Liver (tissue), 2 donors: Measurements from ENCODE around the gene BTNL9.

Experiments
- CTCF ChIP-seq: fragments of 150-350 bp; IDR thresholded peaks from 2 replicates; pipeline ENCODE4 v1.5.1; 2017; ENCODE audit warnings: improper control_type of control experiment, low read depth, low read length; ENCODE audit not compliant: missing input control
- FOXA2 ChIP-seq: IDR thresholded peaks from 2 replicates; pipeline ENCODE4 v1.6.1; 2016; ENCODE audit warnings: antibody characterized with exemption
- donor health status: healthy.

DNA sequence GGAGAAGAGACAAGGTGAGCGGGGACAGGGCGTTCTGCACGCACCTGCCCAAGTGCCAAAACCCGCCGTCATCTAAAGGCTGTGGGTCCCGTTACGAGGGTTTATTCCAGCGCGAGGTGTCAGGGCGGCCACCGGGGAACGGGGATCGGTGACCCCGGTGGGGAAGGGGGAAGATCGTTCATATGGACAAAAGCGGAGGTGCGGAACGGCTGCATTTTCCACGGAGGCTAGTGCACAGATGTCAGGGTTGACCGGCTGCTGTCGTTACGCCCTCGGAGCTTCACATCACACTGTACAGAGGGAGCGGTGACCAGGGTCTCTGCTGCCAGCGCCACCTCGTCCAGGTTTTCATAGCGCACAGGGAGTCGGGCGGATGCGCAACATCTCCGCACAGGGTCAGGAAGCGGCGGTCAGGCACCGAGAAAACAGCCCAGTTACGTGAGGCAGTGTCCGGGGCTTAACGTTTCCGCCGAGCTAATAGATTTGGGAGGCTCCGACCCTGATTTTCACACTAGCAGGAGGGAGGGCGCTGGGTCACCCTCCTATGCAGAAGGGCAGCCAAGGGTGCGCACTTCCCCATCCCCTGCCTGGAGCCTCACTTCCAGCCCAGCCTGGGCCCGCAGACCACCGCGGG is 13.5 kb downstream of the BTNL9 start:
- TF ChIP-seq CTCF (no peak), FOXA2 (no peak)
